Stimulated activated CD4-positive, alpha-beta T cell treated with anti-CD3 and anti-CD28 coated beads, Interleukin-4, amount 100 ng/mL, for 24 hours (primary cell): ENCODE data around the gene HHEX.
"Not testable (repeated sequence)": the region's sequence is repeated elsewhere in the genome, so short reads cannot be mapped to it uniquely, and the experiment has no call there.

Experiments
- DNase-seq: peaks from one replicate; pipeline ENCODE4 v3.0.0-alpha.2; 2020

HHEX gene

DNA sequence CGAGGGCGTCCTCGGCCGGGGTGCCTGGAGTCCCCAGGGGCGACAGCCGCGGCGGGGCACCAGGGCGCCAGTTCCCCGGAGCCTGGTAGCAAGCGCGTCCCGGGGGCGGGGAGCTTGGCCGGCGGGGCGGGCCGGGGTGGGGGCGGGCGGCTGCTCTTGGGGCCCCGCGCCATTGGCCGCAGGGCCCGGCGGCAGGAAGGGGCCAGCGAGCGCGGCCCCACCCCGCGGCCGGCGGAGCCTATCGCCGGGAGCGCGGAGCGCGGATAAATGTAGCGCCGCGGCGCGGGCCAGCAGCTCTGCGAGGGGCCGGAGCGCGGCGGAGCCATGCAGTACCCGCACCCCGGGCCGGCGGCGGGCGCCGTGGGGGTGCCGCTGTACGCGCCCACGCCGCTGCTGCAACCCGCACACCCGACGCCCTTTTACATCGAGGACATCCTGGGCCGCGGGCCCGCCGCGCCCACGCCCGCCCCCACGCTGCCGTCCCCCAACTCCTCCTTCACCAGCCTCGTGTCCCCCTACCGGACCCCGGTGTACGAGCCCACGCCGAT is at the start of gene HHEX:
Gene HHEX, plus strand, starts transcription at position 293 of the 548 bp plus-strand sequence. Its CDS starts 32 bp downstream, at position 325.
- DNase-seq = no peak

DNA sequence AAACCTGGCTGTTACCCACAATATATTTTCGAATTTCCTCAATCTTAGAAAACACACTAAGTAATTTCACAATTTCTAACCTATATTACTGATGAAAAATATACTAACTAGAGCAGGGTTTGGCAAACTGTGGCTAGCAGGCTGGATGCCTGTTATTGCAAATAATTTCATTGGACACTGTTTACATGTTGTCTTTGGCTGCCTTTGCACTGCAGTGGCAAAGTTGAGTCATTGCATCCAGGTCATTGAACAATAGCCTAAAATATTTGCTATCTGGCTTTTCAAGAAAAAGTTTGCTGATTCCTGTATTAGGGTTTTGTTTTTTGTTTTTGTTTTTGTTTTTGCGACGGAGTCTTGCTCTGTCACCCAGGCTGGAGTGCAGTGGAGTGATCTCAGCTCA is 49.6 kb upstream of the HHEX start:
- DNase-seq = no peak

DNA sequence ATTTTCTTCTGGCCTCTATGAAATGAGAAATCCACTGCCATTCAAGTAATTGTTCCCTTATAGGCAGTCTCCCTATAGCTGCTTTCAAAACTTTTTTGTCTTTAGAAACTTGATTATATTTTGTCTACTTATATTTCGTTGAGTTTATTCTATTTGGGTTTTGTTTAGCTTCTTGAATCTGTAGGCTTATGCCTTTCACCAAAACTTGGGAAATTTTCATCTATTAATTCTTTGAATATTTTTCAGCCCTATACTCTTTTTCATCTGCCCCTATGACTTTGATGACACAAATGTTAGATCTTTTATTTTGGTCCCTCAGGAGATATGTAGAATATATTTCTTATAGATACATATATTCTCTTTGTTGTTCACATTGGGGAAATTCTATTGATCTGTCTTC is 48.3 kb upstream of the HHEX start:
- no peak for DNase-seq

- no peak for DNase-seq
Measured at GRCh38 chr10:92644921-92645320, 44.8 kb upstream of the HHEX start.

- DNase-seq = not testable (repeated sequence)
Measured at GRCh38 chr10:92650864-92651263, 38.9 kb upstream of the HHEX start.

GRCh38 chr10:92655426-92655825 is 34.3 kb upstream of the HHEX start:
- no peak for DNase-seq

DNA sequence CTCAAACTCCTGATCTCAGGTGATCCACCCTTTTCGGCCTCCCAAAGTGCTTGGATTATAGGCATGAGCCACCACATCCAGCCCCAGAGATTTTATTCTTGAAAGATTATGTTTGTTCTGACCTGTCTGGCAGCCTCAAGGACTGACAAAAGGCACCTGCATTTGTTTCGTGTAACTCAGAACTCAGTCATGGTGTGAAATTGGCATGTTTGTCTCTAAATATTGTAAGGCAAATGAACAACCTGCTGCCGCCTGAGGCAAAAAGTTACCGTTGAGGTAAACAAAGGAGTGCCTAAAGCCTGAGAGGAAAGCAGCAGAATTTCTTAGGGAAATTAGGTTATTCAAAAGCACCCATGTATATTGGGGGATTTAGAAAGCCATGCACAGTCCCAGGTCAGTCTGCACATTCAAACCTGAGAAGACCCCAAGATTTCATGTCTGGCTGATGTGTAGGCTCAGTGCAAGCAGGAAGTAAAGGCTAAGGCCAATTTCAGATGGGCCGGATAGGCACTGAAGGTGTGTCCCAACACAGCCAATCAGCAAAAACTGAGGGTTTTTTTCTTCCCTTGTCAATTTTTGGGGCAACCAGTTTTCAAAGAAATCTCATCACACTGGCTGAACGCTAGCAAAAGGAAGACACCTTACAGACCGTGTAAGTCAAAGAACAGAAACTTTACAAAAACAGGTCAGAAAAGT is 33.3 kb upstream of the HHEX start:
- no peak for DNase-seq

DNA sequence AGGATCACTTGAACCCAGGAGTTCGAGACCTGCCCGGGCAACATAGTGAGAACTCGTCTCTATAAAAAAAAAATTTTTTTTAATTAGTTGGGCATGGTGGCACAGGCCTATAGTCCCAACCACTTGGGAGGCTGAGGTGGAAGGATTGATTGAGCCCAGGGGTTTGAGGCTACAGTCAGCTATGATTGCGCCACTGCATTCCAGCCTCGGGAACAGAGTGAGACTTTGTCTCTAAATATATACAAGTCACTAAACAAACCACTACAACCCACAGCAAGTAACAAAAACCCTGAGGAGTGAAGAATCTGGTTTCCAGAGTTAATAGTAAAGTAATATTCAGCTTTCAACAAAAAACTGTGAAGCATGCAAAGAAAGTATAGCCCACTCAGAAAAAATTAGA is 32.7 kb upstream of the HHEX start:
- no peak for DNase-seq

DNA sequence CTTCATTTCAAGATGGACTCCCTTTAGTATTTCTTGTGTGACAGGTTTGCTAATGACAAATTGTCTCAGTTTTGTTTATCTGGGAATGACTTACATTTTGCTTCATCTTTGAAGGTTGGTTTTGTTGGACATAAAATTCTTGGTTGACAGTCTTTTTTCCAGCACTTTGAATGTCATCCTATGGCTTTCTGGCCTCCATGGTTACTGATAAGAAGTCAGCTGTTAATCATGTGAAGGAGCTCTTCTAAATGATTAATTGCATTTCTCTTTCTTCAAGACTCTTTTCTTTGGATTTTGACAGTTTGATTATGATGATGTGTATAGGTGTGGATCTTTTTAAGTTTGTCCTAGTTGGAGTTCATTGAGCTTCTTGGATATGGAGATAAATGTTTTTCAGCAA is 26.9 kb upstream of the HHEX start:
- DNase-seq = no peak

- DNase-seq = no peak
Measured at GRCh38 chr10:92664322-92664721, 25.4 kb upstream of the HHEX start.

DNA sequence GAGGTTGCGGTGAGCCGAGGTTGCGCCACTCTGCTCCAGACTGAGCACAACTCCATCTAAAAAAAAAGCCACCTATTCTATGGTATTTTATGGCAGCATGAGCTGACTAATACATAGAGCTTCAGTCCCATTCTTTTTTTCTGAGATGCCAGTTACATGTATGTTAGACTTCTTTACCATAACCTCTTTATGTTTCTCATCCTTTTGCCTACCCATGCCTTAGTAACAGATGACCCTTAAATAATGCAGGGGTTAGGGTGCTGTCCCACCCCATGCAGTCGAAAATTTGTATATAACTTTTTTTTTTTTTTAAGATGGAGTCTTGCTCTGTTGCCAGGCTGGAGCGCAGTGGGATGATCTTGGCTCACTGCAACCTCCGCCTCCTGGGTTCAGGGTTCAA is 22.7 kb upstream of the HHEX start:
- DNase-seq = no peak

DNA sequence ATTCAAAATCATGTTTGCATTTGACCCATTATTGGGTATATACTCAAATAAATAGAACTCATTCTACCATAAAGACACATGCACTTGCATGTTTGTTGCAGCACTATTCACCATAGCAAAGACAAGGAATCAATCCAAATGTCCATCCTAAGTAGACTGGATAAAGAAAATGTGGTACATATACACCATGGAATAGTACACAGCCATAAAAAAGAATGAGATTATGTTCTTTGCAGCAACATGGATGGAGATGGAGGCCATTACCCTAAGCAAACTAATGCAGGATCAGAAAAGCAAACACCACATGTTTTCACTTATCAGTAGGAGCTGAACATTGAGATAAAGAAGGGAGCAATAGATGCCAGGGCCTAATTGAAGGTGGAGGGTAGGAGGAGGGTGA is 12.0 kb upstream of the HHEX start:
- DNase-seq = no peak

GRCh38 chr10:92678206-92678605 is 11.5 kb upstream of the HHEX start:
- DNase-seq = no peak

GRCh38 chr10:92681306-92681834 is 8.4 kb upstream of the HHEX start:
- DNase-seq = no peak

- DNase-seq = no peak
Measured at GRCh38 chr10:92688573-92688926, 1.2 kb upstream of the HHEX start.

DNA sequence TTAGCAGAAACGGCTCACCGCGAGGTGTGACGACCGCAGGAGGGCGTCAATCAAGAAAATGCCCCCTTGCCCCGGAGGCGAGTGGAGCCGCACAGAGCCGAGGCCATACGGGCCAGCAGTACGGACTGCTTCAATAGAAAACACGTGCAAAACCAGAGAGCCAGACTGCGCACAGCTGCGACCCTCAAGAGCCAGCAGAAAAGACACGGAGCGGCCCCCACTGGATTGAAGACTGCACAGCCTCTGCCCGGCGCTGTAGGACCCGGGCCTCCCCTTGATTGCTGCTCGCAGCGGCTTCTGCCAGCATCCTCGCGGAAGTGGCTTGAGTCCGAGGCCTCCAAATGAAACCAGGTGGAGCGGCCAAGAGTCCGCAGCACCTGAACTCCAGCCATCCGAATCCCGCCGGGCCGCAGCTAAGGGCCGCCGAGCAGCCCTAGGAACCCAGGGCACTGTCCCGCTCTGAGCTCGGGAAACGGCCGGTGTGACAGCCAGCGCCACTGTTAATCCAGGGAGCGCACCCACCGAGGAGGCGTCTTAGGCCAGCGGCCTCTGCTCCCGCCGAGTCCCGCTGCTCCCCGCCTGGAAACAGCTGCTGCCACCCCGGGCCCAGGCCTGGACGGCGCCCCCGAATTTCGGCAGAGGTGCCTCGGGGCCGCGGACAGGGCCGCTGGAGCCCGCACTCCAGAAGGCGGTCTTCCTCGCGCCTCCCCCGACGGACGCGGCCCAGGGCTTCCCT is 660 bp upstream of the HHEX start:
- no peak for DNase-seq

DNA sequence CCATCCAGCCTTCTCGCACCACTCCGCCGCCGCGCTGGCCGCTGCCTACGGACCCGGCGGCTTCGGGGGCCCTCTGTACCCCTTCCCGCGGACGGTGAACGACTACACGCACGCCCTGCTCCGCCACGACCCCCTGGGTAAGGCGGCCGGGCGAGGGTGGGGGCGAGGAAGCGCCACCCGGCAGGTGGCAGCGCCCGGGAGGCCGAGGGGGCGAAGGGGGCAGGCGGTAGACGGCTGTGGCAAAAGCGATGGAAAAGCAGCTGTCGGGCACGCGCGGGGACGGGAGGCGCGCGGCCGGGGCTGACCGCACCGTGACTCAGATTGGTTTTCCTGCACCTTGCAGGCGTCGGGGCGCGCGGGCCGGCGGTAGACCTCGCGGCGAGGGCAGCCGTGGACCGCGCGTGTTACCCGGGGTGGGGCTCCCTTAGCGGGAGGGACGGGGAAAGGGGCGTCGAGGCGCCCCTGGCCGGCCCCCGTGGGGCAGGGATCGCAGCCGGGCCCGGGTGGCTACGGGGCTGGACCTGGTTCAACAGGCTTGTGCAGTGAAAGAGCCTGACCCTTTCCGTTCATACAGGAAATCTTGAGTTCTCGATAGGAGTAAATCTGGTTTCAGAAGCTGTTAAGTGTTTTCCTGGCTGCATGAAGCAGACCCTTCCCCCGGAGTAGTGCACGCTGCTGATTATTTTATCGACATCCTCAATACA is 608 bp downstream of the HHEX start:
- DNase-seq = peak; percentile 52

GRCh38 chr10:92690915-92691590 is 1.3 kb downstream of the HHEX start:
- DNase-seq = no peak

DNA sequence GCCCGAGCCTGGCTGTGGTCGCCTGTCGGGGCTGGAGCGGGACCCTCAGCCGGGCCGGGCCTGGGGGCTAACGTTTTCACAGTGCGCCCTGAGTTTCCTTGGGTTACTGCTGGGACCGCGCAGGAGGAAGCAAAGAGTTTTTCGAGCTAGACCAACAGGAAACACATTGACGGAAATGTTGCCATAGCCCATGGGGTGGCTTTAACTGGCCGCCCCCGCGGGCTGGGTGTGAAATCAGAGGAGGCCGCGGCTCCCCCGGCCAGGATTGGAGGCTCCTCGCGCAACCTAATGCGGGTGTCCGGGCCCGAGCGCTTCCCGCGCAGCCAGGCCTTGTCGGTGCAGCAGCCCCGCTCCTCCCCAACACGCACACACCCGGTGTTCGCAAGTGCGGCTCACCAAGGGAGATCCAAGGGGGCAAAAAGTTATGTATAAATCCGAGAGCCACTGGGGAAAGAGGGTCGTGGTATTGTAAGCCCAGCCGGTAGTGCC is 1.9 kb downstream of the HHEX start:
- no peak for DNase-seq

DNA sequence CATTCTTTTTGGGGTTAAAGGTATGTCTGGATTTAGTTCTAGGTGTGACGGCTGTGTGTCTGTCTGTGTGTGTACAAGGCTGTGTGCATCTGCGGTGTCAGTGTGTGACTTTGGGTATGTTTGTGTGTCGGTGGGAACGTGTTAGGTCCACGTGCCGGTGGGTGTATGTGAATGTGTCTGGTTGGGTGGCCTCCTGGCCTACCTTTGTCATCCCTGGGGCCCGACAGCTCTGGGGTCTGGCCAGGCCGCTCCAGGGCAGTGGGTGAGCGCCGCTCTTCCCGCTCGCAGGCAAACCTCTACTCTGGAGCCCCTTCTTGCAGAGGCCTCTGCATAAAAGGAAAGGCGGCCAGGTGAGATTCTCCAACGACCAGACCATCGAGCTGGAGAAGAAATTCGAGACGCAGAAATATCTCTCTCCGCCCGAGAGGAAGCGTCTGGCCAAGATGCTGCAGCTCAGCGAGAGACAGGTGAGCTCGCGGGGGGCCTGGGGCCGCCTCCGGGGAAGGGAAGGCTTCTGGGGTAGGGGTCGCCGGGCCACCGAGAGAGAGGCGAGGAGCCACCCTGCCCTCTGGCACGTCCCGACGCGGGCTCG is 2.4 kb downstream of the HHEX start:
- DNase-seq = no peak

DNA sequence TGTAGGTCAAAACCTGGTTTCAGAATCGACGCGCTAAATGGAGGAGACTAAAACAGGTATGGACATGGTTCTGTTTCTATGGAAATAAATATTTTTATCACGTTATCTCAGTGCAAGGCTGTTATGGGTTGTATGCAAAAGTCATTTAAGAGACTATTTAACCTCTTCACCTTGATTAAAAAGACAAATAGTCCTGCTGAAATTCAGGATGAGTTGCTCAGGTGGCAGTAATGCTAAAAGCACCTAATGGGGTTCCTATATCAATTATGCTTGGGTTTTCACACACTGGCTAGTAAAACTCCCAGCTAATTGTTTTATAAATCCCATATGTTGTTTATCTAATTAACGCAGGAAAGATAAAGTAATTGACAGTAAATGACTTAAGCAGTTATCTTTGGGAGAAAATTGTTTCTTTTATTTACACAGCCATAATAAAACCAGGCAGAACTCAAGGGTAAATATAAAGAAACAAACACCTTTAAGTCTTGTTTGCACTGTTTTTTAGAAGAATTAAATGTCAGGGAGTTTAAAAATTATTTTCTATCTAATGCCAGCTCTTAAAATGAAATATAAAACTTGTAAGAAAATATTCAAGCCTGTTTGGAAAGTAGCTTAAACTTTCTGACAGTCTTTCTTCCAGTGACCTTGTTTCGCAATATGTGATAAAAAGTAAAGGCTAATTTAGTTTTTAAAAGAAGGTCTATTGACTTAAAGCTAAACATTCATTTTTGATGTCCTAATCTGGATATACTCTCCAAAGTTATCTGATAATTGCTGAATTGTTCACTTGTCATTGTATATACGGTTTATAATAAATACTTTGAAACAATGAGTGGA is 3.2 kb downstream of the HHEX start:
- no peak for DNase-seq

GRCh38 chr10:92693534-92693893 is 3.8 kb downstream of the HHEX start:
- no peak for DNase-seq
